IMR-90 (cell line): ENCODE measurements around the gene TFRC.

Experiments used
- BHLHE40 ChIP-seq: fragments of 150-350 bp; IDR thresholded peaks from 2 replicates; pipeline ENCODE4 v1.6.1; 2016; ENCODE audit warnings: mild to moderate bottlenecking, low read depth, low read length
- CEBPB ChIP-seq: IDR thresholded peaks from 2 replicates; pipeline ENCODE4 v1.6.1; 2012; ENCODE audit warnings: low read depth, low read length, improper control_type of control experiment
- CHD1 ChIP-seq: IDR thresholded peaks from 2 replicates; pipeline ENCODE4 v1.6.1; 2012; ENCODE audit warnings: low read depth, low read length, improper control_type of control experiment
- MAZ ChIP-seq: IDR thresholded peaks from 2 replicates; pipeline ENCODE4 v1.6.1; 2012; ENCODE audit warnings: low read depth, mild to moderate bottlenecking, low read length, improper control_type of control experiment, moderate library complexity, borderline replicate concordance
- MXI1 ChIP-seq: IDR thresholded peaks from 2 replicates; pipeline ENCODE4 v1.6.1; 2012; ENCODE audit warnings: low read depth, mild to moderate bottlenecking, low read length, moderate library complexity, borderline replicate concordance
- NFE2L2 ChIP-seq: fragments of 150-350 bp; IDR thresholded peaks from 2 replicates; pipeline ENCODE4 v1.6.1; 2016; ENCODE audit warnings: low read depth, mild to moderate bottlenecking, low read length
- POLR2A ChIP-seq: IDR thresholded peaks from 2 replicates; pipeline ENCODE4 v1.6.1; 2012; ENCODE audit warnings: mild to moderate bottlenecking, low read depth, low read length
- RAD21 ChIP-seq: IDR thresholded peaks from 2 replicates; pipeline ENCODE4 v1.6.1; 2012; ENCODE audit warnings: low read length, improper control_type of control experiment
- RCOR1 ChIP-seq: IDR thresholded peaks from 2 replicates; pipeline ENCODE4 v1.6.1; 2012; ENCODE audit warnings: mild to moderate bottlenecking, low read length, improper control_type of control experiment; ENCODE audit not compliant: insufficient replicate concordance
- TF ChIP-seq, protein P1 (sequence below): conservative IDR thresholded peaks from 2 replicates; pipeline ENCODE4 v1.5.1; 2012; ENCODE audit warnings: mild to moderate bottlenecking, low read depth, low read length, improper control_type of control experiment
- TF ChIP-seq, protein P2 (sequence below): fragments of 150-350 bp; IDR thresholded peaks from 2 replicates; pipeline ENCODE4 v1.6.1; 2016; ENCODE audit warnings: low read depth, mild to moderate bottlenecking, low read length, moderate library complexity, borderline replicate concordance

DNA sequence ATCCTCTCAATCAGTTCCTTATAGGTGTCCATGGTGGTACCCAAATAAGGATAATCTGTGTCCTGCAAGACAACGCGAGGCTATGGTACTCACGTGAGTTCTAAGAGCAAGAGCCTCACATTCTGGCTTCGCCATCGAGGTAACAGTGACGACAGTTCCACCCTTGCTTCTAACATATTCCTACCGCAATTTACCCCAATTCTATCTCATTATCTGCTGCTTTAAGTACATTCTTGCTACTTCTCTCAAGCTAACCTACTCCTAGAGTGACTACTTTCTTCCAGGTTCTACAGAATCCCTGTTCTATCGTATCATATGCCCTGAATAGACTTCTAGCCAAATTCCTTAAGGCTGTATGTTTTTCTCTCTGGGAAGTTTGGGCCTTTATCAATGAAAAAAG lies 26.6 kb downstream of the TFRC start:
- TF ChIP-seq MXI1 (no peak), POLR2A (no peak), BHLHE40 (no peak), RCOR1 (no peak), RAD21 (no peak), CEBPB (no peak), NFE2L2 (no peak), MAZ (no peak), CHD1 (no peak)
- TF ChIP-seq, protein P1, sequence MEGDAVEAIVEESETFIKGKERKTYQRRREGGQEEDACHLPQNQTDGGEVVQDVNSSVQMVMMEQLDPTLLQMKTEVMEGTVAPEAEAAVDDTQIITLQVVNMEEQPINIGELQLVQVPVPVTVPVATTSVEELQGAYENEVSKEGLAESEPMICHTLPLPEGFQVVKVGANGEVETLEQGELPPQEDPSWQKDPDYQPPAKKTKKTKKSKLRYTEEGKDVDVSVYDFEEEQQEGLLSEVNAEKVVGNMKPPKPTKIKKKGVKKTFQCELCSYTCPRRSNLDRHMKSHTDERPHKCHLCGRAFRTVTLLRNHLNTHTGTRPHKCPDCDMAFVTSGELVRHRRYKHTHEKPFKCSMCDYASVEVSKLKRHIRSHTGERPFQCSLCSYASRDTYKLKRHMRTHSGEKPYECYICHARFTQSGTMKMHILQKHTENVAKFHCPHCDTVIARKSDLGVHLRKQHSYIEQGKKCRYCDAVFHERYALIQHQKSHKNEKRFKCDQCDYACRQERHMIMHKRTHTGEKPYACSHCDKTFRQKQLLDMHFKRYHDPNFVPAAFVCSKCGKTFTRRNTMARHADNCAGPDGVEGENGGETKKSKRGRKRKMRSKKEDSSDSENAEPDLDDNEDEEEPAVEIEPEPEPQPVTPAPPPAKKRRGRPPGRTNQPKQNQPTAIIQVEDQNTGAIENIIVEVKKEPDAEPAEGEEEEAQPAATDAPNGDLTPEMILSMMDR = no peak
- TF ChIP-seq, protein P2, sequence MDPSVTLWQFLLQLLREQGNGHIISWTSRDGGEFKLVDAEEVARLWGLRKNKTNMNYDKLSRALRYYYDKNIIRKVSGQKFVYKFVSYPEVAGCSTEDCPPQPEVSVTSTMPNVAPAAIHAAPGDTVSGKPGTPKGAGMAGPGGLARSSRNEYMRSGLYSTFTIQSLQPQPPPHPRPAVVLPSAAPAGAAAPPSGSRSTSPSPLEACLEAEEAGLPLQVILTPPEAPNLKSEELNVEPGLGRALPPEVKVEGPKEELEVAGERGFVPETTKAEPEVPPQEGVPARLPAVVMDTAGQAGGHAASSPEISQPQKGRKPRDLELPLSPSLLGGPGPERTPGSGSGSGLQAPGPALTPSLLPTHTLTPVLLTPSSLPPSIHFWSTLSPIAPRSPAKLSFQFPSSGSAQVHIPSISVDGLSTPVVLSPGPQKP = no peak
